Motor neuron (in vitro differentiated cells): ENCODE results near the gene PTPRR. TPM values are rescaled to one million over a fixed set of nuclear protein-coding genes. Genes with fewer than 3 reads are reported as not detected.

Experiments
- ATAC-seq, 8 experiments: fragments of 200-7000 bp; cut with Tn5 transposase; replicated peaks in 6 of 8; 2 replicates each; pipeline ENCODE4 v1.8.0; 2021; ENCODE audit warnings: mild to moderate bottlenecking in 8 of 8, moderate library complexity in 8 of 8
- H3K27ac ChIP-seq, 2 donors: fragments of 250-450 bp; sonication (Bioruptor Pico); 2 replicates each; pipeline ENCODE4 v1.9.0; 2021; ENCODE audit warnings: antibody characterized with exemption in 2 of 2, mild to moderate bottlenecking in 2 of 2, moderate library complexity in 1 of 2
- H3K4me1 ChIP-seq, 2 donors: fragments of 250-450 bp; sonication (Bioruptor Pico); replicated peaks in 1 of 2; 2 replicates each; pipeline ENCODE4 v1.6.1; 2021; ENCODE audit warnings: antibody characterized with exemption in 2 of 2, mild to moderate bottlenecking in 2 of 2, moderate library complexity in 1 of 2
- H3K4me3 ChIP-seq, 5 donors: fragments of 250-450 bp; sonication (Bioruptor Pico); 2 replicates each; pipeline ENCODE4 v1.9.0; 2021; ENCODE audit warnings: antibody characterized with exemption in 5 of 5, mild to moderate bottlenecking in 5 of 5, moderate library complexity in 4 of 5
- WGBS, 10 experiments: fragments of 450-650 bp; shearing (Covaris generic); methylation state at CpG; one replicate each; pipeline ENCODE4 v1.0.0; 2022; 5-methylcytosine and 5-hydroxymethylcytosine counted together
- in situ Hi-C, 9 experiments: fragments of 400-800 bp; cut with MboI; loops; one replicate each; pipeline ENCODE4 v1.15.0; 2021; ENCODE audit warnings: low sequenced_read_pairs in 9 of 9, low pct_unique_long_range_greater_than_20kb in 2 of 9; ENCODE audit not compliant: unreplicated experiment in 9 of 9
- total RNA-seq, 8 experiments: library from RNA; unstranded; fragments of 300-600 nt; gene quantifications; 2 replicates each; pipeline versions ENCODE4 v1.2.3 to v1.2.4, GENCODE V29; 2022

The PTPRR gene
- total RNA-seq, 8 experiments from 2014 or later, result 0.18 to 3.6 (median 2.1) TPM; not detected in 1

GRCh38 chr12:70890895-70891832, 29.4 kb downstream of the PTPRR start:
- in situ Hi-C loops, result no loop called here
- 0 to 91% (median 57%) methylated on average over 1 of the region's 1 CpG; no CpG with 5 or more reads in 2 of the 10 experiments for WGBS, 10 experiments
- Histone ChIP-seq H3K27ac (no peak overlapping the region), H3K4me1 (peaks cover 0 to 23% of the 10 kb centered on the region in 2 donors), H3K4me3 (no peak overlapping the region)
- peak in 4 of 8 experiments; percentile 39 to 88 (median 86) for ATAC-seq

DNA sequence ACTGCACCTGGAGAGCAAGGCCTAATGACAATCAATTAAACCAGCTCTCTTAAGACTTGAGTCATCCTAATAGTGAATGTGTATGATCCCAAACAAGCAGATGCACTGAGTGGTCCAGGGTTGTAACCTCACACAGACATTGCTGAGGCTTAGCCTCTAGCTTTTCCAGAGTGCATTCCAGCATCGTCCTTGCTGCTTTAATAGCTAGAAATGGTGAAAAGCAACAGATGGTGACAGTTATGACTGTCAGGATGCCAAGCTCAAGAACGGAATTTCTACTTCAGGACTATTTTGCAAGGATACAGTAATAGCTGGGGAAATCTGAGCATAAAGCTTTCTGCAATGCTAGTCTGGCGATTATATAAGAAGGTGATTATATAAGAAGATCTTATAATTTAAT, 34.6 kb downstream of the PTPRR start:
- peaks cover 0 to 11% of the 10 kb centered on the region in 2 donors for H3K4me1 ChIP-seq
- 0 to 100% (median 92%) methylated on average over 1 to 3 of the region's 3 CpGs; no CpG with 5 or more reads in 1 of the 10 experiments for WGBS, 10 experiments
- no peak overlapping the region for H3K27ac ChIP-seq
- ATAC-seq, result no peak
- in situ Hi-C loops, result no loop called here
- no peak overlapping the region for H3K4me3 ChIP-seq

DNA sequence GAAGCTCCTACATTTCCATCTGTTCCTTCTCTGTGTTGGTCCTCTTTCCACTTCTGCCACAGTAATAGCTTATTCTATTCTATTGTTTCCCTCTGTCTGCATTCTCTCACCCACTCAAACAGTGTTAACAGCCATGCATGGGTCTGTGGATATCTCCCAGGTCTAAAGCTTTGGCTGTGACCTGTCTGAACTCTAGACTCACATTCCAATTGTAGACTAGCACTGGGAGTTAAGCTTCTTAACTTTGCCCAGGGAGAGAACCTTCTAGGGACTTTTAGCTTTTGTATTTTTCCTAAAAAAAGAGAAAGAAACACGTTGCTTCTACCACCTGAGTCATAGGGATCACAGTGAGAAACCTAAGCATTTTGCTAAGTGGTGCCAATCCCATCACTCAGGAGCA, 36.7 kb downstream of the PTPRR start:
- H3K4me3 ChIP-seq, result no peak overlapping the region
- ATAC-seq, result no peak
- H3K27ac ChIP-seq, result no peak overlapping the region
- H3K4me1 ChIP-seq, result no peaks in the 10 kb centered on the region
- WGBS, 10 experiments, result 0 to 60% (median 12%) methylated on average over 1 of the region's 1 CpG; no CpG with 5 or more reads in 2 of the 10 experiments
- in situ Hi-C loops, result no loop called here

DNA sequence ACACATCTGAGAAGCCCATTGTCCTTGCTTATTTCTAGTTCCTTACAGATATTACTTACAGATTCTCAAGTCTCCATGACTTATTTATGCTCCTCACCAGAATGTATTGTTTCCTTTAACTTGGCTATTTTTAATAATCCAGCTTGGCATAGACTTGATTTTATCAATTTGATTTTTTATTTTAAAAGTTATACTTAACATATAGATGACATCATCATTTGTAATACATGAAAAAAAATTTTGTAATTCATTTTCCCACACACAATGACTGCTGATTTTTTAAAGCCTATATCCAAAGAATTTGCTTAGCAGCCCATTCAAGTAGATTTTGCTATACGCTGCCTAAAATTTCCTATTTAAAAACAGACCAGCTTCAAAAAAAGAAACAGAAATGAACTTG, 39.8 kb downstream of the PTPRR start:
- in situ Hi-C loops, result no loop called here
- no peaks in the 10 kb centered on the region for H3K4me1 ChIP-seq
- H3K27ac ChIP-seq, result no peak overlapping the region
- WGBS, 10 experiments, result 50 to 100% (median 100%) methylated on average over 1 of the region's 1 CpG; no CpG with 5 or more reads in 2 of the 10 experiments
- no peak for ATAC-seq
- H3K4me3 ChIP-seq, result no peak overlapping the region

DNA sequence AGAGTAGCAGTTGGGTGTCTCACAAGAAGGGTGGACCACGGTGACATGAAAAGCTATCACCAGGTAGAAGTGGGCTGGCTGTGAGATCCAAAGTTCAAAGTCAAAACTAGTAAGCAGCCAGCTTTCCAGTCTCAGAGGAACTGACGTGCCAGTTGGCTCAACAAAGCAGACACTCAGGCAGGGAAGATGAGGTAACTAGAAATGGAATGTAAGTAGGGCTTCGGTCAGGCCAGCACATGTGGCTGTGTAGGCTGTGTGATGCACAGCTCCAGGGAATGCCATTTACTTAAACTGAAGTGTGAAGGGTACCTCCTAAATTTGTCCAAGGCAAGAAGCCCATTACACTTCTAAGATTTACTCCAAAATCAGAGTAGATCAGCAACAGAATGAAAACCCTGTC, 43.6 kb downstream of the PTPRR start:
- H3K27ac ChIP-seq, result no peak overlapping the region
- no peaks in the 10 kb centered on the region for H3K4me1 ChIP-seq
- in situ Hi-C loops, result no loop called here
- 0 to 93% (median 44%) methylated on average over 1 to 3 of the region's 3 CpGs; no CpG with 5 or more reads in 5 of the 10 experiments for WGBS, 10 experiments
- no peak overlapping the region for H3K4me3 ChIP-seq
- no peak for ATAC-seq

- H3K27ac ChIP-seq, result no peak overlapping the region
- no peaks in the 10 kb centered on the region for H3K4me1 ChIP-seq
- in situ Hi-C loops, result no loop called here
- no peak for ATAC-seq
- no peak overlapping the region for H3K4me3 ChIP-seq
Measured at GRCh38 chr12:70875628-70876027, 44.9 kb downstream of the PTPRR start.

DNA sequence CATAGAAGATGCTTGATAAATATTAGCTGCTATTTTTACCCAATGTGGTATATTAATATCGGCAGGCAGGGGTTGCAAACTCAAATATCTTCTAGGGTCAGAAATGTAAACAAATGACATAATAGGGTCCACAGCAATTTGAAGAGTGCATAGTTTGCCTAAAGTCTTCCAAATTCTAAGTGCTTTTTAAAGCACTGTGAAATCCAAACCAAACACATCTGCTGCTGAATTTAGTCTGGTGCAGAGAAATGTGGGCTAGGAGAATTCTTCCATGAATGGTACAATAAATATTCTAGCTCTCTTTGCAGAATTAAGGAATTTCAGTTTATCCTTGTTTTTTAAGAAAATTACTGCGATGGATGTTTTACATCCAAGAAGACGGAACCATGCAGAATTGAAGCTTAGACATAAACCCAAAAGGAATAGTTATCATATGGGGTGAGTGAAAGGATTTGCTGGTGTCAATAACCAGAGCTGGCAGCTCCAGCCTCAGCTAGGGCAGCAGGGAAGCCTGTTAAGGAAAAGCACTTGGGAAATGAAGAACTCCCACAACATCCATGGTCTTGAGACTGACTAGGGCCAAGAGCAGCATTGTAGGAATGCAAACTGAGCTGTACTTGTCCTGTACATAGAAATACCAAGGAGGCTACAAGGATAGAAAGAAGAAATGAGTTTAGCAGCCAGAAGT, 65.5 kb downstream of the PTPRR start:
- Histone ChIP-seq H3K4me3 (no peak overlapping the region), H3K4me1 (no peaks in the 10 kb centered on the region), H3K27ac (no peak overlapping the region)
- WGBS, 10 experiments, result 0 to 96% (median 72%) methylated on average over 1 to 3 of the region's 3 CpGs; no CpG with 5 or more reads in 2 of the 10 experiments
- in situ Hi-C loops, result loop anchor here in 1 of 9 experiments (10.0 kb wide), 1 partner anchor 120 kb away; no protein-coding TSS in a partner anchor
- ATAC-seq, result no peak

- Histone ChIP-seq H3K27ac (no peak overlapping the region), H3K4me1 (no peaks in the 10 kb centered on the region), H3K4me3 (no peak overlapping the region)
- ATAC-seq, result peak in 2 of 8 experiments; percentile 56 to 63
- in situ Hi-C loops, result loop anchor here in 1 of 9 experiments (10.0 kb wide), 1 partner anchor 119 kb away; no protein-coding TSS in a partner anchor
- WGBS, 10 experiments, result 0 to 100% (median 53%) methylated on average over 1 to 3 of the region's 3 CpGs; no CpG with 5 or more reads in 3 of the 10 experiments
Measured at GRCh38 chr12:70854138-70854537, 66.4 kb downstream of the PTPRR start.

- peak in 2 of 8 experiments; percentile 65 to 76 for ATAC-seq
- WGBS, 10 experiments, result 0 to 100% (median 75%) methylated on average over 1 to 3 of the region's 3 CpGs; no CpG with 5 or more reads in 2 of the 10 experiments
- H3K4me3 ChIP-seq, result no peak overlapping the region
- in situ Hi-C loops, result loop anchor here in 1 of 9 experiments (10.0 kb wide), 1 partner anchor 119 kb away; no protein-coding TSS in a partner anchor
- no peaks in the 10 kb centered on the region for H3K4me1 ChIP-seq
- no peak overlapping the region for H3K27ac ChIP-seq
Measured at GRCh38 chr12:70853326-70853725, 67.2 kb downstream of the PTPRR start.

DNA sequence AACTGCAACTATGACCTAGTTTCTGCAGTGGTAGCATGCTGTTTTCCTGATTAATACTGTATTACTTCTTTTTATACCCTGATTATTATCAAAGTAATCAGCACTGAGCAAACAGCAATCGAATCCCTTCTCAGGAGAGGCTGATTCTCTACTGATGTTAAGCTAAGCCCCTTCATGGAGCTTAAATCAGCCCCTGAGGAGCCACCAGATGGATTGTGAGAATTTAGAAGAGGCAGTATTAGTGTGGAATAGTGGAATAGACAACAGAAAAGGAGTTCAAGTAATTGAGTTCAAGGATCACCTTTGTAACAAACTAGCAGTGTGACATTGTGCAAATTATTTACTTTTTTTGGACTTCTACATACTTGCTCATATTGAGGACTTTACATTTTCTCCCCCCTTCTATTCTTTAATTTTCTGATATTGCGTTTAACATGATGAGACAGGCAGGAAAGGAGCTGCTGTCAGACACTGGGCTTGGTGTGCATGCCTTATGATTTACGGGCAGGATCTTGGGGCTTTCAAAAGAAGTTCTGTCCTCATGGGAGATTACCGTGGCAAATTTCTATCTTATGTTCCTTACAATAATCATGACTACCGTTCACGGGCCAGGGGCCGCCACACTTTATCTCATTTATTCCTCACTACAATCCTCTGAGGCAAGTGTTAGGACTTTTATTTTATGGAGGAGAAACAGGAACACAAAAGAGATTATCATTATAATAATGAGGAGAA, 68.0 kb downstream of the PTPRR start:
- H3K4me1 ChIP-seq, result no peaks in the 10 kb centered on the region
- in situ Hi-C loops, result loop anchor here in 1 of 9 experiments (10.0 kb wide), 1 partner anchor 118 kb away; no protein-coding TSS in a partner anchor
- no peak for ATAC-seq
- no peak overlapping the region for H3K27ac ChIP-seq
- 36 to 81% (median 70%) methylated on average over 1 to 7 of the region's 7 CpGs for WGBS, 10 experiments
- no peak overlapping the region for H3K4me3 ChIP-seq

- in situ Hi-C loops, result loop anchor here in 2 of 9 experiments (10.0 to 25.0 kb wide), 2 partner anchors 115 to 262 kb away; no protein-coding TSS in a partner anchor
- Histone ChIP-seq H3K27ac (no peak overlapping the region), H3K4me3 (no peak overlapping the region), H3K4me1 (no peaks in the 10 kb centered on the region)
- peak in 3 of 8 experiments; percentile 55 to 62 (median 55) for ATAC-seq
- WGBS, 10 experiments, result 0 to 100% (median 60%) methylated on average over 2 to 3 of the region's 3 CpGs; no CpG with 5 or more reads in 1 of the 10 experiments
Measured at GRCh38 chr12:70849265-70849960, 71.1 kb downstream of the PTPRR start.

GRCh38 chr12:70847871-70848270, 72.7 kb downstream of the PTPRR start:
- WGBS, 10 experiments, result 46 to 100% (median 77%) methylated on average over 1 to 4 of the region's 4 CpGs
- Histone ChIP-seq H3K27ac (no peak overlapping the region), H3K4me3 (no peak overlapping the region), H3K4me1 (no peaks in the 10 kb centered on the region)
- no peak for ATAC-seq
- in situ Hi-C loops, result loop anchor here in 2 of 9 experiments (10.0 to 25.0 kb wide), 2 partner anchors 113 to 261 kb away; no protein-coding TSS in a partner anchor
